NCI-H510A (cell line): ENCODE measurements around the gene KREMEN1.
A peak's percentile ranks its signal among the peaks of the same experiment; 100 is the strongest.

Source experiments
- DNase-seq: peaks from one replicate; lab custom pipeline; 2025; lab: John Stamatoyannopoulos, UW

Gene KREMEN1

GRCh38 chr22:29049655-29050263, 23.1 kb upstream of the KREMEN1 start:
- no peak for DNase-seq

DNA sequence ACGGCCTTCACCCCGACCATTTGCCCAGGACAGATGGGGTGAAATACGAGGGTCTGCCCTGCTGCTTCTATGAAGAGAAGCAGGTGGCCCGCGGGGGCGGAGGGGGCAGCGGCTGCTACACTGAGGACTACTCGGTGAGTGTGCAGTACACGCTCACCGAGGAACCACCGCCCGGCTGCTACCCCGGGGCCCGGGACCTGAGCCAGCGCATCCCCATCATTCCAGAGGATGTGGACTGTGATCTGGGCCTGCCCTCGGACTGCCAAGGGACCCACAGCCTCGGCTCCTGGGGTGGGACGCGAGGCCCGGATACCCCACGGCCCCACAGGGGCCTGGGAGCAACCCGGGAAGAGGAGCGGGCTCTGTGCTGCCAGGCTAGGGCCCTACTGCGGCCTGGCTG, 22.4 kb upstream of the KREMEN1 start:
- no peak for DNase-seq

- no peak for DNase-seq
Measured at GRCh38 chr22:29053048-29053702, 19.7 kb upstream of the KREMEN1 start.

GRCh38 chr22:29054251-29054767, 18.5 kb upstream of the KREMEN1 start:
- DNase-seq, result no peak

DNA sequence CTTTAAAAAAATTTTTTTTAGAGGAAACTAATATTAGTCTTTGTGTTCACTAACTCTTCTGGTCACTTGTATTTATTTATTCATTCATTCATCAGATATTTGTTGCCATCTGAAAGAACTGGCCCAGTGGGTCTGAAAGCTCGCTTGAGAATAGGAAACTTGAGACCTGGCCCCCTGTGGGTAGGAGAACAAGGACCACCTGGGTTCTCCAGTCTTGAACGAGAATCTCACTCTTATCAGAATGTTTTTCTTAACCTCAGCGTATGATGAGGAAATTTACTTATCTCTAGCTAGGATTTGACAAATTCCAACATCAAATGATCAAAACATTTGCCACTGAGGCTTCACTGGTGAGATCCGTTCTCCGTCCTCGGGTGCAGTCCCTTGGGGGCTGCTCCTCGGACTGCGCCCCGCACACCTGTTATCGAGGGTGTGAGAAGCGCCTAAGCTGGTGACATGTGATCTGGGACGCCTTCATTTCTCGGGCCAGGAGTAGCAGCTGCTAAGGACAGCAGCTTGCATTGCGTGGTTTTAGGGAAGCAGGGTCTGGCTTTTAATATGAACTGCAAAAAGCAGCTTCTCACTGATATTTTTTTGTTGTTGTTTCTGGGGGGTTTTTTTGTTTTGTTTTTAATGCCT, 17.5 kb upstream of the KREMEN1 start:
- no peak for DNase-seq

DNA sequence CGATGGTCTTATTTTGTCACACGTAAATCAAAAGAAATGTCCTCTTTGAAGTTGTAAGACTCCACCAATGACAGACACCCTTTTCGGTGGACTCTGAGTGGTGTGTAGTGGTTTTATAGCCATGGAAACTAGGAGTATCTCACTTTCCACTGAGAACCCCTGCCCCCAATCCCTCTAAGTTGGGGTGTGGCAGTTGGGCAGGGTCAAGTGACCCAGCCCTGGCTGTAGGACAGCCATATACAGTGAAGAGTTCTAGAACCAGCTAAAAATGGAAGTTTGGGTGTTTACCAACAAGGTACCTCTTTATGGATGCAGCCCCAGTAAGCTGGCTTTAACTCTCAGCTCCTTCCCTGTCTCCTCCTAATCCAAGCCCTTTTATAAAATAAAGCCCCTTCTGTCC, 16.4 kb upstream of the KREMEN1 start:
- DNase-seq, result no peak

DNA sequence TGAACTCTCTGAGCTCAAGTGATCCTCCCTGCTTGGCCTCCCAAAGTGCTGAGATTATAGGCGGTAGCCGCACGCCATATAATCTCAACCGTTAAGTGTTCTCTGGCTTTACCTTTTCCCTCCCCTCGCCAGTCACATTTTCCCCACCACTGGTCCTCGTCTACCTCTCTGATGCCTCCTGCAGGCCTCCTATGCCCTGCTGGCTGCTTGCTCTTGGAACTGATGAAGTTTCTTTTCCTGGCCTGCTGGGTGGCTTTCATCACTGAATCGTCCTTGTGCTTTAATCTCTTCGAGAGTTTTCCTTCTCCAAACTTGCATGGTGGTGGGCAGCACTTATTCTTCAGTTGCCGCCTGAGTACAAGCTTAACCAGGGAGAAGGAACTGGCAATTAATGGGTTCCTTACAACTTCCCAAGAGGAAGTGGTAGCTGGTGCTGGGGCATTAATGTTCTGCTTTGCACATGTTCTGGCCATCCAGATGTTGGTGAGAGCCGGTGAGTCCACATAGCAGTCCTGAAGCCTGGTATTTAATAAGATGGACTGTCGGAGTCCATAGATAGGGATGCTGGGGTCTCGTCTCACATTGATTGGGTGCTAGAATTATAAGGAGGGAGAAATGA, 12.5 kb upstream of the KREMEN1 start:
- no peak for DNase-seq

DNA sequence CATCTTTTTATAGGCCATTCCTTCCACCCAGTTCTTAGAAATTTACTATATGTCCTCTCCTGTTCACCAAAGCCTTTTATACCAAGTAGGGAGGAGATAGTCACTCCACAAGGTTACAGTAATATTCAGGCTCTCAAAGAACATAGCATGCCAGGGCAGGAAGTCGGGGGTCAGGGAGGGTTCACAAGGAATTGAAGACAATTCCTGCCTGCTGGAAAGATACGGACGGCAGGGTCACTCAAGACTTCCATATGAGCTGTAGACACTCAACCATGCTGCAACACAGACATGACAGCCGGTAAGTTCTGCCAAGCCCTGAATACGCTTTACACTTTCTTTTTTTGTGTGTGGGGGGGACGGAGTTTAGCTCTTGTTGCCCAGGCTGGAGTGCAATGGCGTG, 11.9 kb upstream of the KREMEN1 start:
- no peak for DNase-seq

DNA sequence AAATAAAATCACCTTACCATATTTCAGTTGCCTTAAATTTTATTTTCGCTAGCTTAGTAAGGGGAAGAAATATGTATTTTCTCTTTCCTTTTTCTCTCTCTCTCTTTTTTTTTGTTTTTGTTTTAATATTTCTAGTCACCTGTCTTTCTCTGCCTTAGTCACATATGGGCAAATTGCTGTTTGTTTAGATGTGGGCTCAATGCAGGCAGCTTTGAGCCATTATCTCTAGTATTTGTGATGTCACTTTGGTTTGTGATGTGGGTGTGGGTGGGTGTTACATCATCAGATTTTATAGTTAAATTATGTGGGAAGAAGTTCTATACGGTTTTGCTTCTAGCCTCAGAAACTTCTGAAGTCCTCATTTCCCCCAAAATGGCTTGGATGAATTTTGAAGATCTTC, 11.1 kb upstream of the KREMEN1 start, which contains the start of gene C22orf31:
C22orf31 (minus strand) TSS at position 59 of the 400 bp plus-strand sequence; CDS start at position 20, 39 bp downstream.
- no peak for DNase-seq

DNA sequence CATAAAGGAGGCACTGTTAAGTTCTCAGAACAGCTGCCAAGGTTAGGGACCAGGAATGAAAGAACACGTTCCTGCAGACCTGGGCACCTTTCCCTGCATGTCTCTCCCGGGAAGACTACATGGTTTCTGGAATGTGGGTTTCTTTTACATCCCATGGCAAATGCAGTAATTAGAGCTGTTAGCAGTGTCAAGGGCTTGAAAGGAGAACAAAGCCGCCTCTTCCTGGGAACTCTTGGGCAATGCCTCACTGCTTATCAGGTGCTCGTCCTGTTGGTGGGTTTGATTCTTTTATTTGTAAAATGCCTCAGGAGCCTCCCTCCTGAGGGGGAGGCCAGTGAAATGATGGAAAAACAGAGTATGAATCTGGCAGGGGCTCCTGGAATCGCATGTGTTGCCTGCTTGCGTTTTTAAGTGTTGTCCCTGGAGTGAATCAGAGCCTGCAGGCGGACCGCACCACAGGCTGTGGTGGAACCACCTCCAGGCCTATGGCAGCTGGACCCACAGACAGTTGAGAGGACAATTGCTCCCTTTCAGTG, 10.5 kb upstream of the KREMEN1 start:
- no peak for DNase-seq

DNA sequence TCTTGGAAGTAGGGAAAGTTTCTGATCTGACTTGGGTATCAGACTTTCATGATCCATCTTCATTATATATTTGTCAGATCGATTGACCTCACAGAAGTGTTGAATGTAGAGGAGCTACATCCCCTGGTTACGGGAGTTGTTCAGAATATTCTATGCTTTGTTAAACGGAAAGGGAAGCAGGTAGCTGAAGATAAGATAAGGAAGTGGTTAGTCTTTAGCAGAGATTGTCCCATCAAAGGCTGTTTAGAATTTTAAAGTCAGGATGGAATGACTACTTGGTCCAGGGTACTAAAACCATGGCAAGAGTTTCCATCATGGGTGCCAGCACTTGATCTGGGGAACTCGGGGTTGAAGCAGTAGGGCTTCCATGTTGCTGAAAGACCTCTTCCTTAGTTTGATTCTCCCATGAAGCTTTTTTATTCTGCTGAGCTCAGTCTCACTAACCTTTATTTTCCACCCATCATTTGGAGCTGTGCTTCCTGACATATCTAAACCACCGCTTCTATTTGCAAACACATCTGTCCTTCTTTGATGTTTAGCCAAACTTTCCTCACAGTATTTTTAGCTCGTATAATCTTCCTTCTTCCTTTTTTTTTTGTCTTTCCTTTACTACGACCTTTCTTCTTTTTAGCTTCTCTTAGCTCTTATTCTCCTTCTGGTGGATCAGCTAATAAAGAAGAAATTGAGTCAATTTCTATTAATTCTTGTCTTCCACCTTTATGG, 7.2 kb upstream of the KREMEN1 start:
- no peak for DNase-seq

DNA sequence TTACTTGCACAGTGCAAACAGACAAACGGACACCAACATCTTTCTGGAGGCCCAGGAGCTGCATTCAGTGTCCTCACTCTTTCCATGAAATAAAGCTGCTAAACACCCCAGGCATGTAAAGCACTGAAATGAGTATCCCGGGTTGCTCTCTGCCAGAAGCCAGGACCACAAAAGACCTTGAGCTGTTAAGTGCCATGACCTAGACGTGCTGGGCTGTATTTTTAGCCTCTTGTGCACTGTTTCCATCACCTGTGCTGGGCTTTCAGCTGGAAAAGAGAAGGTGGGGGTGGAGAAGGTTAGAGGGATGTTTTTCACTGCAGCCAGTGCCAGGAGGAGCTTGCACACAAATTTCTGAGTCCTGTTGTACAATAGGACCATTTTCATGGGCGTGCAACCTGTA, 3.4 kb upstream of the KREMEN1 start:
- no peak for DNase-seq

DNA sequence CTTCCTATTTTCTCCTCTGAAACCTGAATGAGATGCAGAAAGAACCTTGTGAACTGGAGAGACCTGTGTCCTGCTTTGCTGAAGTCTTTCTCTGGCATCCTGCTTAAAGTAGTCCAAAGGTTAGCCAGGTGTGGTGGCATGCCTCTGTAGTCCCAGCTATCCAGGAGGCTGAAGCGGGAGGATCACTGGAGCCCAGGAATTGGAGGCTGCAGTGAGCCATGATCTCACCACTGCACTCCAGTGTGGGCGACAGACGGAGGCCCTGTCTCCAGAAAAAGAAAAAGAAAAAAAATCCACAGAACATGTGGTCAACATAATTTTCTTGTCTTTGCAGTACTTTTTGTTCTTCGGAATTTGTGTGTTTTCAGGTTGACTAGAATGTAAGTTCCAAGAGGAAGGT, 2.3 kb upstream of the KREMEN1 start:
- DNase-seq, result no peak

- peak; percentile 65 for DNase-seq
Measured at GRCh38 chr22:29071261-29072045, 1.4 kb upstream of the KREMEN1 start.

DNA sequence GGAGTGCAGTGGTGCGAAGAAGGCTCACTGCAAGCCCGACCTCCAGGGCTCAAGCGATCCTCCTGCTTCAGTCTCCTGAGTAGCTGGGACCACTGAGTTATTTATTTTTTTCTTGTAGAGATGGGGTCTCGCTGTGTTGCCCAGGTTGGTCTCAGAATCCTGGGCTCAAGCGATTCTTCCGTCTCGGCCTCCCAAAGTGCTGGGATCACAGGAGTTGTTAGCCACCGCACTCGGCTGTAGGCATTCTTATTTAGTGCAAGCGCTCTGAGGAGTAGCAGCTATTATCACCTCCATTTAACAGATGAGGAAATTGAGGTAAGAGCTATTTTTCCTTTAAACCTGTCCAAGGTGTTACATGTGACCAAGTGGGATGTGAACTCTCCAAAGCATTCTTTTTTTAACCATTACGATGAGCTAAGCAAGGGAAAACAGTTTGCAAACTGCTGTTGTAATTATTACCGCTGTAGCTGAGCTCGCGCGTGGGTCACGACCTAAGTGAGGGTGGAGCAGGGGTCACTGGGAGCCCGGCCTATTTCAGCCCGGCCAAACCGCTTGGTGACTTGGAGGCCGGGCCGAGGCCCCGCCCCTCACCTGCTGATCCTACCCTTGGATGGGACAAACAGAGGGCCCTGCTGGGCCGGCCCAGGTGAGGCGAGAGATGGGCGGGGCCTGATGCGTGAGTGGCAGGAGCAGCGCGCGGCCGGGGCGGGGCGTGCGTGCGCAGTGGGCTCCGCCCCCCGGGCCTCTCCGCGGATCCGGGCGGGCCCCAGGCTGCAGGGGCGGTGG, 449 bp upstream of the KREMEN1 start:
- peak; percentile 83 for DNase-seq

GRCh38 chr22:29073618-29074275, 912 bp downstream of the KREMEN1 start:
- peak; percentile 17 for DNase-seq

- no peak for DNase-seq
Measured at GRCh38 chr22:29074276-29074772, 1.5 kb downstream of the KREMEN1 start.

- peak; percentile 23 for DNase-seq
Measured at GRCh38 chr22:29078036-29078868, 5.4 kb downstream of the KREMEN1 start.

GRCh38 chr22:29078869-29079207, 6.0 kb downstream of the KREMEN1 start:
- DNase-seq, result no peak
